Adrenal gland (tissue), 12 donors: Measurements from ENCODE around the gene ZNF414. TPM values are rescaled to one million over a fixed set of nuclear protein-coding genes. Genes with fewer than 3 reads are reported as not detected.
"Not testable (repeated sequence)": the region's sequence is repeated elsewhere in the genome, so short reads cannot be mapped to it uniquely, and the experiment has no call there.

Source experiments
- DNase-seq, 7 donors: peaks; one replicate each; pipeline ENCODE4 v3.0.0-alpha.2; 2019 to 2020
- H3K27ac ChIP-seq, 5 donors: fragments of 200-600 bp; sonication (generic) in 4 of 5; 1 replicate in 3 of 5; 2 replicates in 2 of 5; pipeline versions ENCODE4 v1.5.1 to v1.8.0; 2016 to 2020; ENCODE audit warnings: mild to moderate bottlenecking in 1 of 5
- H3K27me3 ChIP-seq: fragments of 200-600 bp; 2 replicates; pipeline ENCODE4 v1.8.0; 2021
- H3K36me3 ChIP-seq, 2 donors: fragments of 200-600 bp; replicated peaks in 1 of 2; 1 replicate in 1 of 2; 2 replicates in 1 of 2; pipeline versions ENCODE4 v1.5.1 to v1.8.0; 2018 to 2022
- H3K4me1 ChIP-seq, 2 donors: fragments of 200-600 bp; replicated peaks in 1 of 2; 1 replicate in 1 of 2; 2 replicates in 1 of 2; pipeline versions ENCODE4 v1.5.1 to v1.8.0; 2018 to 2021
- H3K4me3 ChIP-seq, 4 donors: fragments of 200-600 bp; sonication (generic) in 3 of 4; one replicate each; pipeline ENCODE4 v1.5.1; 2016 to 2018
- H3K9me3 ChIP-seq, 3 donors: fragments of 200-600 bp; sonication (generic) in 1 of 3; replicated peaks in 1 of 3; 1 replicate in 2 of 3; 2 replicates in 1 of 3; pipeline versions ENCODE4 v1.5.1 to v1.8.0; 2016 to 2021
- POLR2A ChIP-seq, 2 donors: fragments of 450-650 bp; IDR thresholded peaks; one replicate each; pipeline ENCODE4 v1.6.1; 2017; ENCODE audit warnings: antibody characterized with exemption in 2 of 2, mild to moderate bottlenecking in 2 of 2, moderate library complexity in 1 of 2
- WGBS, 4 donors: extraction: QIAGEN DNeasy Blood & Tissue Kit in 2 of 4; methylation state at CpG; one replicate each; pipeline versions ENCODE4 v1.1.5 to v1.1.7; 2013 to 2017; 5-methylcytosine and 5-hydroxymethylcytosine counted together
- intact Hi-C, 2 donors: fragments of 100-400 bp; cut with DNase I; formaldehyde crosslinking; loops; one replicate each; pipeline versions ENCODE4 v1.14.1 to v1.15.0; 2022 to 2023
- polyA plus RNA-seq, 3 donors: library from polyadenylated mRNA; stranded (reverse); fragments of 200-250 nt in 2 of 3; fragments of 350-450 nt in 1 of 3; fragmentation: Illumina TruSeq in 1 of 3; extraction: RNeasy Lipid Tissue Mini Kit (QIAGEN cat#74804) in 1 of 3; gene quantifications; one replicate each; pipeline ENCODE4 v1.2.3, GENCODE V29; 2013 to 2014
- total RNA-seq, 9 donors: library from RNA; depleted of rRNA in 4 of 9; stranded (reverse); fragments of >200 nt in 4 of 9; fragments of 120-200 nt in 1 of 9; fragmentation: NEBNext Ultra II Directional in 1 of 9; extraction: Animal tissue kit (Norgen Biotek cat#: 25700) in 1 of 9; gene quantifications; one replicate each; pipeline versions ENCODE4 v1.1.0 to v1.2.4, GENCODE V29; 2013 to 2023
- TF ChIP-seq, protein P1 (sequence below), 6 experiments: fragments of 450-650 bp in 4 of 6; fragments of 200-600 bp in 2 of 6; sonication (generic) in 1 of 6; IDR thresholded peaks; 1 replicate in 5 of 6; 2 replicates in 1 of 6; pipeline versions ENCODE4 v1.5.1 to v1.8.0; 2016 to 2021; ENCODE audit warnings: antibody characterized with exemption in 6 of 6, mild to moderate bottlenecking in 2 of 6, moderate library complexity in 1 of 6
- donor health status: healthy with polysubstance abuse.
- donor health status: Bipolar disorder and iron deficiency.
- donor health status: DM: yes; HTN: yes; CAD: no.
- donor health status: DM: no; HTN: no; CAD: no.
- donor health status: DM: no; HTN: no; CAD: no.
- donor health status: DM: yes; HTN: yes; CAD: no.

The ZNF414 gene
- total and polyA plus RNA-seq, 12 donors = 2.9 to 103 (median 25.5) TPM

DNA sequence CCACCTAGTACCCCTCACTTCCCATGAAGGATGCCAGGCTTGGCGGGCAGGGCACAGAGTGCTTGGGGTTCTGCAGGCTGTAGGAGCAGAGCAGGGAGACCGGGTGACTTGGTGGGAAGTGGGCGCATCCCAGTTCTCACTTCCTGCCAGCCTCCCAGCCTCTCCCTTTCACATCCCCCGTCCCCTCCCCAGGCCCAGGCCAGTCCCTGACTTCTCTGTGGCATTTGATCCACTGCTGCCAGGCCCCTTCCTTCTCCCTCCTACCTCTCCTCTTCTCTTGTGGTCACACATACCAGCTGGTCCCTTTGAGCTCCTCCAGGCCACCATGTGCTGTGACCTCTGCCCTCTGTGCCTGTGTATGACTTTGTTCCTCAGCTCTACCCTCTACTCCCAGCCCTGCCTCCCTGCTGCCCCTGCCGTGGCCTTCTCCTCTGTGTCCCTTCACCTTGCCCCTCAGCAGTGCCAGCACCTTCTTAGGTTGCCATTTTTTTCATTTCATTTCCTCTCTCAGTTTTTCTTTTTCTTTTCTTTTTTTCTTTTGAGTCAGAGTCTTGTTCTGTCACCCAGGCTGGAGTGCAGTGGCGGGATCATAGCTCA is 43.8 kb upstream of the ZNF414 start:
- Histone ChIP-seq H3K4me1 (no peaks in the 10 kb centered on the region), H3K27me3 (no peaks in the 10 kb centered on the region), H3K27ac (no peak overlapping the region), H3K9me3 (no peaks in the 10 kb centered on the region), H3K4me3 (no peak overlapping the region), H3K36me3 (peaks cover 0 to under 1% of the 10 kb centered on the region in 2 donors)
- intact Hi-C loops = no loop called here
- no peak for DNase-seq
- WGBS, 4 donors = 67 to 76% (median 73%) methylated on average over 6 of the region's 6 CpGs
- TF ChIP-seq POLR2A (IDR thresholded peaks at IDR 0.05) = no peak
- TF ChIP-seq, protein P1, sequence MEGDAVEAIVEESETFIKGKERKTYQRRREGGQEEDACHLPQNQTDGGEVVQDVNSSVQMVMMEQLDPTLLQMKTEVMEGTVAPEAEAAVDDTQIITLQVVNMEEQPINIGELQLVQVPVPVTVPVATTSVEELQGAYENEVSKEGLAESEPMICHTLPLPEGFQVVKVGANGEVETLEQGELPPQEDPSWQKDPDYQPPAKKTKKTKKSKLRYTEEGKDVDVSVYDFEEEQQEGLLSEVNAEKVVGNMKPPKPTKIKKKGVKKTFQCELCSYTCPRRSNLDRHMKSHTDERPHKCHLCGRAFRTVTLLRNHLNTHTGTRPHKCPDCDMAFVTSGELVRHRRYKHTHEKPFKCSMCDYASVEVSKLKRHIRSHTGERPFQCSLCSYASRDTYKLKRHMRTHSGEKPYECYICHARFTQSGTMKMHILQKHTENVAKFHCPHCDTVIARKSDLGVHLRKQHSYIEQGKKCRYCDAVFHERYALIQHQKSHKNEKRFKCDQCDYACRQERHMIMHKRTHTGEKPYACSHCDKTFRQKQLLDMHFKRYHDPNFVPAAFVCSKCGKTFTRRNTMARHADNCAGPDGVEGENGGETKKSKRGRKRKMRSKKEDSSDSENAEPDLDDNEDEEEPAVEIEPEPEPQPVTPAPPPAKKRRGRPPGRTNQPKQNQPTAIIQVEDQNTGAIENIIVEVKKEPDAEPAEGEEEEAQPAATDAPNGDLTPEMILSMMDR (IDR thresholded peaks at IDR 0.05) = no peak

GRCh38 chr19:8553729-8554128 is 39.8 kb upstream of the ZNF414 start:
- H3K4me1 ChIP-seq, H3K4me3 ChIP-seq, H3K9me3 ChIP-seq, H3K36me3 ChIP-seq, DNase-seq, H3K27ac ChIP-seq, intact Hi-C loops, H3K27me3 ChIP-seq: not testable (repeated sequence)
- WGBS, 4 donors = 89 to 100% (median 92%) methylated on average over 4 to 7 of the region's 7 CpGs

- no peak overlapping the region for H3K27ac ChIP-seq
- intact Hi-C loops = no loop called here
- 80 to 88% (median 82%) methylated on average over 10 of the region's 10 CpGs for WGBS, 4 donors
- no peak overlapping the region for H3K4me3 ChIP-seq
- no peaks in the 10 kb centered on the region for H3K27me3 ChIP-seq
- DNase-seq = no peak
- TF ChIP-seq, protein P1 (IDR thresholded peaks at IDR 0.05) = no peak
- no peak for TF ChIP-seq POLR2A (IDR thresholded peaks at IDR 0.05)
- no peaks in the 10 kb centered on the region for H3K9me3 ChIP-seq
- H3K4me1 ChIP-seq = no peaks in the 10 kb centered on the region
- H3K36me3 ChIP-seq = peaks cover 0 to 4% of the 10 kb centered on the region in 2 donors
These were observed 38.8 kb upstream of the ZNF414 start for GRCh38 chr19:8552810-8553209.

DNA sequence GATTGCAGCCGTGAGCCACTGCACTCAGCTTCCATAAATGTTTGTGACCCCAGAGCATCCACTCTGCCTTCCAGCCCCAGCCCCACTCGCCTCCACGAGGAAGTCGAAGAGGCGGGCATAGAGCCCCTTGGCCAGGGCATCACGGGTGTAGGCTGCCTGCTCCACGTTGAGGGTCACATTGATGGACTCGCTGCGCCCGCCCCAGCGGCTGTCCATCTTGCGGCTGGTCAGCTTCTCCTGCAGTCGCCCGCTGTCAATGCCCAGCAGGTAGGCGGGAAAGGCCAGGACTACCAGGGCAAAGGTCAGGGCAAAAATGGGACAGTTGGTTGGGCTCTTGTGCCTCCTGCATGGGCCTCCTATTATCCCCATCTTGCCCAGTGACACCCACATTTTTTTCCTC is 36.1 kb upstream of the ZNF414 start:
- TF ChIP-seq, protein P1 (IDR thresholded peaks at IDR 0.05) = no peak
- no peak for TF ChIP-seq POLR2A (IDR thresholded peaks at IDR 0.05)
- H3K27me3 ChIP-seq = no peaks in the 10 kb centered on the region
- H3K36me3 ChIP-seq = peaks cover 0 to 4% of the 10 kb centered on the region in 2 donors
- no peaks in the 10 kb centered on the region for H3K4me1 ChIP-seq
- WGBS, 4 donors = 93 to 96% (median 94%) methylated on average over 11 to 15 of the region's 15 CpGs
- no peak overlapping the region for H3K27ac ChIP-seq
- DNase-seq = no peak
- H3K9me3 ChIP-seq = no peaks in the 10 kb centered on the region
- intact Hi-C loops = no loop called here
- no peak overlapping the region for H3K4me3 ChIP-seq

- intact Hi-C loops = no loop called here
- no peaks in the 10 kb centered on the region for H3K4me1 ChIP-seq
- H3K4me3 ChIP-seq = no peak overlapping the region
- 94 to 99% (median 95%) methylated on average over 7 to 8 of the region's 8 CpGs for WGBS, 4 donors
- TF ChIP-seq POLR2A (IDR thresholded peaks at IDR 0.05) = no peak
- TF ChIP-seq, protein P1 (IDR thresholded peaks at IDR 0.05) = no peak
- no peak overlapping the region for H3K27ac ChIP-seq
- H3K27me3 ChIP-seq = no peaks in the 10 kb centered on the region
- H3K36me3 ChIP-seq = no peaks in the 10 kb centered on the region
- H3K9me3 ChIP-seq = no peaks in the 10 kb centered on the region
- no peak for DNase-seq
These were observed 31.8 kb upstream of the ZNF414 start for GRCh38 chr19:8545743-8546142.
